ENCODE data around the gene TMEM165.

DNA sequence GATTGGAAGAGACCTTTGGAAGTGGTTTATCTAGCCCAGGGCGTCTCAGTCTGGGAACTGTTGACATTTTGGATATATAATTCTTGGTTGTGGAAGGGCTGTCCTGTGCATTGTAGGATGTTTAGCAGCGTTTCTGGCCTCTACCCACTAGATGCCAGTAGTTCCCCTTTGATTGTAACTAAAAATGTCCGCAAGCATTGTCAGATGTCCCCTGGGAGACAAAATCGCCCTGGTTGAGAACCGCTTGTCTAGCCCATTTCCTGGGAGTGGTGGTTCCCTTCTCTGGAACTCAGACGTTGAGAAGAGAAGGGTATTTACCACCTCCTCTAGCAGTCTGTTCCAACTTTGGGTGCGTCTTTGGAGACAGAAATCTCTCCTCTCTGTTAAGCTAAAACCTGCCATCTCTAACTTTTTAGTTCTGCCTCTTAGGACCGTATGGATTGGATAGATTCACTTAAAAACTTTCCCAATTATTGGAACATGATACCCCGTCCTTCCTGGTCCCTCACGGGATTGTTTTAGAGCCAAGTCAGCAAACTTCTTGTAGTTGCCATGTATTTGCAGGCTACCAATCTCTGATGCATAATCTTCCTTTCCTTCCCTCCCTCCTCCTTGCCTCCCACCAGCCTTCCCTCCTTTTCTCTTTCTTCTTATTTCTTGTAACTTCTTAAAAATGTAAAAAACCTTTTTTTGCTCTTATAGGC, 13.9 kb downstream of the TMEM165 start:
- TF ChIP-seq CTCF (IDR thresholded peaks at IDR 0.05) (peak in 3 of 6 experiments; percentile 9 to 21 (median 9)), POLR2A (IDR thresholded peaks at IDR 0.05) (no peak)

Measured in adrenal gland (tissue), 5 donors.